ENCODE measurements around the gene DMD.

- TF ChIP-seq EZH2phosphoT487 (IDR thresholded peaks at IDR 0.05; ENCODE audit: insufficient read depth, low read depth), result no peak
- TF ChIP-seq EZH2 (IDR thresholded peaks at IDR 0.05; ENCODE audit: insufficient read depth, poor library complexity, severe bottlenecking), result no peak
These were observed 613.6 kb downstream of the DMD start for GRCh38 chrX:32597777-32598176.

Measured in GM23248 (cell line).